ENCODE measurements around the gene FOXC2. TPM values are rescaled to one million over a fixed set of nuclear protein-coding genes. Genes with fewer than 3 reads are reported as not detected.

The FOXC2 gene
- total and polyA plus RNA-seq, 9 of the 15 experiments (the other 6 are each of a cell fraction or from before 2014, with no cell fraction given): 0.01 to 0.11 (median 0.10) TPM; not detected in 5

DNA sequence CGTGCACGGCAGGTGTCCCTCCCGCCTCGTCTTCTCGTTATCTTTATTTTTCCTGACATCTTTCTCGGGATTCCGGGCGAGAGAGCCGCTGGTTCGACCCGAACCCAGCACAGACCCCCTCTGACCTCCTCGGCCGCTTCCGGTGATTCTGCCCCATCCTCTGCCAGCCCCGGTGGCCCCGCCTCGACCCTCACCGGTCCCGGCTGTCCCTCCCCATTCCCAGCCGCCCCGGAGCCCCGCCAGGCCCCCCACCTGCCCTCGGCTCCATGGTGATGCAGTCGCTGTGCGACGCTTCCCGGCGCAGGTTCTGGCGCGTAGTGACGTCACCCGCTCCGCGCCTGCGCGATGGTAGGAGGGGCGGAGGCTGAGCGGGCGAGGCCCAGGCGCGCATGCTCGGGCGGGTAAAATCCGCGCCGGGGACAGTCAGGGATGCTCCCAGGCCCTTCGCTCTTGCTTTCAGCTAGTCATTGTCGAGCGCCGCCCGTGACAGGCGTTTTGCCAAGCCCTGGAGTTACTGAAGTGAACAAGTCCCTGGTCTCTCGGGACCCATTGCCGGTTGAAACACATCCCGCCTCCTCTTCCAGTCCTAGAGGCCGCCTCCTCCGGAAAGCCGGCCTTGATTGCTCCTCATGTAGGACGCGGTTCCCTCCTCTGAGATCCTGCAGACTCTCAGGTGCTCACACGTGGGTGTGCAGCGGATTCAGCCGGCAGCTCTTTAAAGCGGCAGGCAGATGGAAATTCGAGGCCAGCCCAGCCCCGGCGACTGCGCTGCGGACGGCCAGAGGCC is 11.5 kb upstream of the FOXC2 start, which contains the start of gene MTHFSD (continued):
- peak; percentile 76 to 88 for TF ChIP-seq MAZ (CRISPR knock-in tag; conservative IDR thresholded peaks at IDR 0.05 in 1 of 2, IDR thresholded peaks at IDR 0.05 in 1 of 2)
- no peak for TF ChIP-seq CC2D1A (IDR thresholded peaks at IDR 0.05)
- TF ChIP-seq ETV6 (IDR thresholded peaks at IDR 0.05; ENCODE audit: borderline replicate concordance in 1 of 2, low read depth in 2 of 2, low read length in 1 of 2): no peak
- TF ChIP-seq ETV6 (CRISPR knock-in tag; IDR thresholded peaks at IDR 0.05; ENCODE audit: borderline replicate concordance): no peak
- no peak for TF ChIP-seq NFRKB (IDR thresholded peaks at IDR 0.05; ENCODE audit: low read depth)
- no peak for TF ChIP-seq LCOR (CRISPR knock-in tag; IDR thresholded peaks at IDR 0.05)
- TF ChIP-seq NFE2L1 (tag; IDR thresholded peaks at IDR 0.05; ENCODE audit: borderline replicate concordance, low read depth): no peak
- no peak for TF ChIP-seq EGR1 (conservative IDR thresholded peaks at IDR 0.05)
- no peak for TF ChIP-seq FUS (optimal IDR thresholded peaks at IDR 0.05; ENCODE audit: low read depth, low read length)
- TF ChIP-seq ZNF133 (CRISPR knock-in tag; IDR thresholded peaks at IDR 0.05): no peak
- TF ChIP-seq MEIS2 (IDR thresholded peaks at IDR 0.05; ENCODE audit: partially characterized antibody): peak; percentile 94
- no peak for TF ChIP-seq ZNF134 (CRISPR knock-in tag; conservative IDR thresholded peaks at IDR 0.05)
- no peak for TF ChIP-seq ZNF445 (CRISPR knock-in tag; IDR thresholded peaks at IDR 0.05; ENCODE audit: low read depth)
- TF ChIP-seq FOXJ3 (CRISPR knock-in tag; IDR thresholded peaks at IDR 0.05): no peak
- TF ChIP-seq, protein P1, sequence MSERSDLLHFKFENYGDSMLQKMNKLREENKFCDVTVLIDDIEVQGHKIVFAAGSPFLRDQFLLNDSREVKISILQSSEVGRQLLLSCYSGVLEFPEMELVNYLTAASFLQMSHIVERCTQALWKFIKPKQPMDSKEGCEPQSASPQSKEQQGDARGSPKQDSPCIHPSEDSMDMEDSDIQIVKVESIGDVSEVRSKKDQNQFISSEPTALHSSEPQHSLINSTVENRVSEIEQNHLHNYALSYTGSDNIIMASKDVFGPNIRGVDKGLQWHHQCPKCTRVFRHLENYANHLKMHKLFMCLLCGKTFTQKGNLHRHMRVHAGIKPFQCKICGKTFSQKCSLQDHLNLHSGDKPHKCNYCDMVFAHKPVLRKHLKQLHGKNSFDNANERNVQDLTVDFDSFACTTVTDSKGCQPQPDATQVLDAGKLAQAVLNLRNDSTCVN (CRISPR knock-in tag; IDR thresholded peaks at IDR 0.05): no peak
- TF ChIP-seq SIN3A (IDR thresholded peaks at IDR 0.05; ENCODE audit: borderline replicate concordance in 2 of 2, control insufficient read depth in 1 of 2, low read depth in 2 of 2, low read length in 2 of 2): 0 out of 4 replicates have a peak, but pooled peaks of 1 of the 2 experiments have one; percentile 37
- TF ChIP-seq, protein P2, sequence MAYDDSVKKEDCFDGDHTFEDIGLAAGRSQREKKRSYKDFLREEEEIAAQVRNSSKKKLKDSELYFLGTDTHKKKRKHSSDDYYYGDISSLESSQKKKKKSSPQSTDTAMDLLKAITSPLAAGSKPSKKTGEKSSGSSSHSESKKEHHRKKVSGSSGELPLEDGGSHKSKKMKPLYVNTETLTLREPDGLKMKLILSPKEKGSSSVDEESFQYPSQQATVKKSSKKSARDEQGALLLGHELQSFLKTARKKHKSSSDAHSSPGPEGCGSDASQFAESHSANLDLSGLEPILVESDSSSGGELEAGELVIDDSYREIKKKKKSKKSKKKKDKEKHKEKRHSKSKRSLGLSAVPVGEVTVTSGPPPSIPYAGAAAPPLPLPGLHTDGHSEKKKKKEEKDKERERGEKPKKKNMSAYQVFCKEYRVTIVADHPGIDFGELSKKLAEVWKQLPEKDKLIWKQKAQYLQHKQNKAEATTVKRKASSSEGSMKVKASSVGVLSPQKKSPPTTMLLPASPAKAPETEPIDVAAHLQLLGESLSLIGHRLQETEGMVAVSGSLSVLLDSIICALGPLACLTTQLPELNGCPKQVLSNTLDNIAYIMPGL (CRISPR knock-in tag; IDR thresholded peaks at IDR 0.05): no peak
- TF ChIP-seq PRMT5 (CRISPR knock-in tag; IDR thresholded peaks at IDR 0.05): no peak
- TF ChIP-seq TAF1 (IDR thresholded peaks at IDR 0.05; ENCODE audit: control insufficient read depth, extremely low read depth, insufficient read depth, low read length, severe bottlenecking): peak; percentile 74
- no peak for TF ChIP-seq IRF2 (CRISPR knock-in tag; IDR thresholded peaks at IDR 0.05)
- TF ChIP-seq JUNB (CRISPR knock-in tag; conservative IDR thresholded peaks at IDR 0.05): peak; percentile 82
- no peak for TF ChIP-seq SMARCE1 (IDR thresholded peaks at IDR 0.05)
- TF ChIP-seq, protein P3, sequence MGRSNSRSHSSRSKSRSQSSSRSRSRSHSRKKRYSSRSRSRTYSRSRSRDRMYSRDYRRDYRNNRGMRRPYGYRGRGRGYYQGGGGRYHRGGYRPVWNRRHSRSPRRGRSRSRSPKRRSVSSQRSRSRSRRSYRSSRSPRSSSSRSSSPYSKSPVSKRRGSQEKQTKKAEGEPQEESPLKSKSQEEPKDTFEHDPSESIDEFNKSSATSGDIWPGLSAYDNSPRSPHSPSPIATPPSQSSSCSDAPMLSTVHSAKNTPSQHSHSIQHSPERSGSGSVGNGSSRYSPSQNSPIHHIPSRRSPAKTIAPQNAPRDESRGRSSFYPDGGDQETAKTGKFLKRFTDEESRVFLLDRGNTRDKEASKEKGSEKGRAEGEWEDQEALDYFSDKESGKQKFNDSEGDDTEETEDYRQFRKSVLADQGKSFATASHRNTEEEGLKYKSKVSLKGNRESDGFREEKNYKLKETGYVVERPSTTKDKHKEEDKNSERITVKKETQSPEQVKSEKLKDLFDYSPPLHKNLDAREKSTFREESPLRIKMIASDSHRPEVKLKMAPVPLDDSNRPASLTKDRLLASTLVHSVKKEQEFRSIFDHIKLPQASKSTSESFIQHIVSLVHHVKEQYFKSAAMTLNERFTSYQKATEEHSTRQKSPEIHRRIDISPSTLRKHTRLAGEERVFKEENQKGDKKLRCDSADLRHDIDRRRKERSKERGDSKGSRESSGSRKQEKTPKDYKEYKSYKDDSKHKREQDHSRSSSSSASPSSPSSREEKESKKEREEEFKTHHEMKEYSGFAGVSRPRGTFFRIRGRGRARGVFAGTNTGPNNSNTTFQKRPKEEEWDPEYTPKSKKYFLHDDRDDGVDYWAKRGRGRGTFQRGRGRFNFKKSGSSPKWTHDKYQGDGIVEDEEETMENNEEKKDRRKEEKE (IDR thresholded peaks at IDR 0.05; ENCODE audit: borderline replicate concordance in 1 of 2, control insufficient read depth in 1 of 2, low read depth in 2 of 2, low read length in 1 of 2): no peak
